K562 (cell line): ENCODE data around the gene SLC9C2. TPM values are rescaled to one million over a fixed set of nuclear protein-coding genes. Genes with fewer than 3 reads are reported as not detected.

Source experiments
- ARNT ChIP-seq, 2 experiments: fragments of 450-650 bp; IDR thresholded peaks; 2 replicates each; pipeline ENCODE4 v1.6.1; 2016; ENCODE audit warnings: mild to moderate bottlenecking in 1 of 2
- CREB1 ChIP-seq, 2 experiments: sonication (generic) in 1 of 2; formaldehyde crosslinking in 1 of 2; IDR thresholded peaks; 2 replicates each; pipeline versions ENCODE4 v1.6.1 to v1.8.0; 2012 to 2022; ENCODE audit warnings: inconsistent platforms in 1 of 2, mild to moderate bottlenecking in 1 of 2, missing genetic modification reagents in 1 of 2, moderate library complexity in 1 of 2
- MGA ChIP-seq: fragments of 450-650 bp; IDR thresholded peaks from 2 replicates; pipeline ENCODE4 v1.6.1; 2016; ENCODE audit warnings: mild to moderate bottlenecking, moderate library complexity
- RBM15 ChIP-seq: fragments of 200-400 bp; formaldehyde crosslinking; IDR thresholded peaks from 2 replicates; pipeline ENCODE4 v1.6.1; 2018; ENCODE audit warnings: mild to moderate bottlenecking, low read length, moderate library complexity; ENCODE audit not compliant: insufficient read depth
- RHOXF2B ChIP-seq: fragments of 250-450 bp; sonication (Bioruptor Pico); conservative IDR thresholded peaks from 2 replicates; pipeline ENCODE4 v1.5.1; 2021
- RNF2 ChIP-seq: sonication (generic); IDR thresholded peaks from 2 replicates; pipeline ENCODE4 v1.6.1; 2016
- TCF7L2 ChIP-seq: fragments of 150-350 bp; IDR thresholded peaks from 2 replicates; pipeline ENCODE4 v1.6.1; 2016; ENCODE audit warnings: low read depth, mild to moderate bottlenecking, low read length, moderate library complexity
- polyA plus RNA-seq, 8 experiments: library from polyadenylated mRNA; depleted of rRNA in 4 of 8; stranded (reverse) in 5 of 8; unstranded in 3 of 8; fragments of >200 nt; fragmentation: Nextera tagmentation in 2 of 8; fragmentation: Illumina TruSeq in 1 of 8; extraction: Ambion mirVana in 2 of 8; extraction: Trizol in 1 of 8; gene quantifications; 2 replicates each; pipeline versions ENCODE4 v1.2.1 to v1.2.3, GENCODE V29; 2011 to 2014; ENCODE audit warnings: inconsistent platforms in 1 of 8, missing spikeins in 1 of 8
- total RNA-seq, 7 experiments: library from RNA; depleted of rRNA in 6 of 7; stranded (reverse); fragments of >200 nt in 6 of 7; fragmentation: Illumina TruSeq in 2 of 7; extraction: Trizol in 2 of 7; gene quantifications; 2 replicates each; pipeline versions ENCODE4 v1.2.1 to v1.2.3, GENCODE V29; 2011 to 2021; ENCODE audit warnings: low replicate concordance in 1 of 7
- TF ChIP-seq, protein P1 (sequence below), 2 experiments: IDR thresholded peaks in 1 of 2; conservative IDR thresholded peaks in 1 of 2; 2 replicates each; pipeline ENCODE4 v1.6.1; 2016; ENCODE audit warnings: low read depth in 2 of 2, mild to moderate bottlenecking in 1 of 2, missing compliant biosample characterization in 1 of 2, missing genetic modification characterization in 1 of 2, moderate library complexity in 1 of 2

The SLC9C2 gene
- total and polyA plus RNA-seq, 9 of the 15 experiments (the other 6 are each of a cell fraction or from before 2014, with no cell fraction given) = 0.11 to 0.22 (median 0.15) TPM; not detected in 5

- TF ChIP-seq MGA (peak; percentile 49), CREB1 (IDR thresholded peaks at IDR 0.05) (no peak), CREB1 (CRISPR knock-in tag; IDR thresholded peaks at IDR 0.05) (no peak), TCF7L2 (no peak), RHOXF2B (CRISPR knock-in tag) (no peak), RBM15 (no peak), RNF2 (no peak), ARNT (IDR thresholded peaks at IDR 0.05) (peak in 1 of 2 experiments; percentile 26; a peak in 1 of 4 replicates)
- TF ChIP-seq, protein P1, sequence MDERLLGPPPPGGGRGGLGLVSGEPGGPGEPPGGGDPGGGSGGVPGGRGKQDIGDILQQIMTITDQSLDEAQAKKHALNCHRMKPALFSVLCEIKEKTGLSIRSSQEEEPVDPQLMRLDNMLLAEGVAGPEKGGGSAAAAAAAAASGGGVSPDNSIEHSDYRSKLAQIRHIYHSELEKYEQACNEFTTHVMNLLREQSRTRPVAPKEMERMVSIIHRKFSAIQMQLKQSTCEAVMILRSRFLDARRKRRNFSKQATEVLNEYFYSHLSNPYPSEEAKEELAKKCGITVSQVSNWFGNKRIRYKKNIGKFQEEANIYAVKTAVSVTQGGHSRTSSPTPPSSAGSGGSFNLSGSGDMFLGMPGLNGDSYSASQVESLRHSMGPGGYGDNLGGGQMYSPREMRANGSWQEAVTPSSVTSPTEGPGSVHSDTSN (CRISPR knock-in tag; IDR thresholded peaks at IDR 0.05; ENCODE audit: low read depth) = no peak
- TF ChIP-seq, protein P1 (tag; conservative IDR thresholded peaks at IDR 0.05; ENCODE audit: low read depth) = no peak
These were observed 106.0 kb downstream of the SLC9C2 start (continued) for GRCh38 chr1:173496757-173497320.
